GM12873 (cell line): ENCODE measurements around the gene MAP3K2.

Source experiments
- TF ChIP-seq, protein P1 (sequence below): IDR thresholded peaks from 2 replicates; pipeline ENCODE4 v1.5.1; 2012; ENCODE audit warnings: low read depth, mild to moderate bottlenecking, moderate library complexity, low read length, control low read depth; ENCODE audit not compliant: insufficient read depth; ENCODE audit errors: missing control alignments

The MAP3K2 gene

DNA sequence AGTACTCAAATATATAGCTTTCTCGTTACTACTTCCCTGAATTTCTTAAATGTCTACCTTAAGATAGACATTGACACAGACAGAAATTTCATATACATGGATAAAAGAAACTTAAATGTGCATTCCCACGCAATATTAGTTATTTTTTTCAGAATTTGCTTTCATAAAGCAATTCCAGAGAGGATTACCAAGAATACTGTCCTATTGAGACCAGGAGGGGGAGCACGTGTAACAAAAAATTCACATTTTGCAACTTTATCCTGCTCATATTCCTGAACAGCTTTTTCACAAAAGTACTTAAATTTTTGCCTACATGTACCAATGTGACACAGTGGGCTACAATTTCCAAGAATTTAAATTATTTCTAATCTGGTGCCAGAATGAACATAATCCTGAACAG lies 63.1 kb downstream of the MAP3K2 start:
- TF ChIP-seq, protein P1, sequence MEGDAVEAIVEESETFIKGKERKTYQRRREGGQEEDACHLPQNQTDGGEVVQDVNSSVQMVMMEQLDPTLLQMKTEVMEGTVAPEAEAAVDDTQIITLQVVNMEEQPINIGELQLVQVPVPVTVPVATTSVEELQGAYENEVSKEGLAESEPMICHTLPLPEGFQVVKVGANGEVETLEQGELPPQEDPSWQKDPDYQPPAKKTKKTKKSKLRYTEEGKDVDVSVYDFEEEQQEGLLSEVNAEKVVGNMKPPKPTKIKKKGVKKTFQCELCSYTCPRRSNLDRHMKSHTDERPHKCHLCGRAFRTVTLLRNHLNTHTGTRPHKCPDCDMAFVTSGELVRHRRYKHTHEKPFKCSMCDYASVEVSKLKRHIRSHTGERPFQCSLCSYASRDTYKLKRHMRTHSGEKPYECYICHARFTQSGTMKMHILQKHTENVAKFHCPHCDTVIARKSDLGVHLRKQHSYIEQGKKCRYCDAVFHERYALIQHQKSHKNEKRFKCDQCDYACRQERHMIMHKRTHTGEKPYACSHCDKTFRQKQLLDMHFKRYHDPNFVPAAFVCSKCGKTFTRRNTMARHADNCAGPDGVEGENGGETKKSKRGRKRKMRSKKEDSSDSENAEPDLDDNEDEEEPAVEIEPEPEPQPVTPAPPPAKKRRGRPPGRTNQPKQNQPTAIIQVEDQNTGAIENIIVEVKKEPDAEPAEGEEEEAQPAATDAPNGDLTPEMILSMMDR, result peak; percentile 44

DNA sequence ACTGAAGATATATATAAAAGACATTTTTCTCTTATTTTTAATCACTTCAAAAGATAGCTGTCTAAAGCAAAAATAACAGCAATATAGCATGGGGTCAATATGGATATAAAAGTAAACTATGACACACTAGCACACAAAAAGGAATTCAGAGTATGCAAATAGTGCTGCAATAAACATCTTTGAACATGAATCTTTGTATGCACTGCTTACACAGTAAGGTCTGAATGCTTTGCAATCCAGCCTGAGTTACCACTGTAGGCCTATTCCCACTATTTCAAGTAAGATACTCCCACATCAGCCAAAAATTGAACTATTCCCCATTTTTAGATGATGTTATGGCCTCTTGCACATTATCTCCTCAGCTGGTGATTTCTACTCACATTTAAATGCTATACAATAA lies 66.5 kb downstream of the MAP3K2 start:
- TF ChIP-seq, protein P1, result no peak

DNA sequence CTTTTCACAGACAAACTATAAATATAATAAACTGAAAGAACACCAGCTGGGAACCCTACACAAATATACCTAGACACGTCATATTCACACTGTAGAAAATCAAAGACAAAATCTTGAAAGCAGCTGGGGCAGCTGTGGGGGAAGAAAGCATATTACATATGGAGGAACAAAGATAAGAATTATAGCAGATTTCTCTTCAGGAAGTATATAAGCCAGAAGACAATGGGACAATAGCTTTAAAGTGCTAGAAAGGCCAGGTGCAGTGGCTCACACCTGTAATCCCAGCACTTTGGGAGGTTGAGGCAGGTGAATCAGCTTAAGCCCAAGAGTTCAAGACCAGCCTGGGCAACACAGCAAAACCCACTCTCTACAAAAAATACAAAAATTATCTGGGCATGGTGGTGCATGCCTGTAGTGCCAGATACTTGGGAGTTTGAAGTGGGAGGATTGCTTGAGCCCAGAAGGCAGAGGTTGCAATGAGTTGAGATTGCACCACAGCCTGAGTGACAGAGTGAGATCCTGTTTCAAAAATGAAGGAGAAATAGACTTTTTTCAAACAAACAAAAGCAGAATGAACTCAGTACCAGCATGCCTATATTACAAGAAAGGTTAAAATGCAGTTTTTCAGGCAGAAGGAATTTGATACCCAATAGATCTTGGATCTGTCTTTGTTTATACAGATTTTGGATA lies 67.0 kb downstream of the MAP3K2 start:
- TF ChIP-seq, protein P1, result no peak

DNA sequence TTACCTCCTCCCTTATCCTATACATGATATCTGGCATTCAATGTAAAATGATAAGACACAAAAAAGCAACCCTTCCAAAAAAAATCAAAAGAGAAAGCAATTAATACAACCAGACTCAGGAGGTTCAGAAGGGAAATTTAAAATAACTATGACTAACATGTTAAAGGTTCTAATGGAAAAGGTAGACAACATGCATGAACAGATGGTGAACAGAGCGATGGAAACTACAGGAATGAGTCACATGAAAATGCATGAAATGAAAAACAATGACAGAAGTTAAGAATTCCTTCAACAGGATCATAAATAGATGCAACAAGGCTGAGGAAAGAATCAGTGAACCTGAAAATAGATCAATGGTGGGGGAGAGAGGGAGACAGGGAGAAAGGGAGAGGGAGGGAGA lies 67.7 kb downstream of the MAP3K2 start:
- TF ChIP-seq, protein P1, result no peak

DNA sequence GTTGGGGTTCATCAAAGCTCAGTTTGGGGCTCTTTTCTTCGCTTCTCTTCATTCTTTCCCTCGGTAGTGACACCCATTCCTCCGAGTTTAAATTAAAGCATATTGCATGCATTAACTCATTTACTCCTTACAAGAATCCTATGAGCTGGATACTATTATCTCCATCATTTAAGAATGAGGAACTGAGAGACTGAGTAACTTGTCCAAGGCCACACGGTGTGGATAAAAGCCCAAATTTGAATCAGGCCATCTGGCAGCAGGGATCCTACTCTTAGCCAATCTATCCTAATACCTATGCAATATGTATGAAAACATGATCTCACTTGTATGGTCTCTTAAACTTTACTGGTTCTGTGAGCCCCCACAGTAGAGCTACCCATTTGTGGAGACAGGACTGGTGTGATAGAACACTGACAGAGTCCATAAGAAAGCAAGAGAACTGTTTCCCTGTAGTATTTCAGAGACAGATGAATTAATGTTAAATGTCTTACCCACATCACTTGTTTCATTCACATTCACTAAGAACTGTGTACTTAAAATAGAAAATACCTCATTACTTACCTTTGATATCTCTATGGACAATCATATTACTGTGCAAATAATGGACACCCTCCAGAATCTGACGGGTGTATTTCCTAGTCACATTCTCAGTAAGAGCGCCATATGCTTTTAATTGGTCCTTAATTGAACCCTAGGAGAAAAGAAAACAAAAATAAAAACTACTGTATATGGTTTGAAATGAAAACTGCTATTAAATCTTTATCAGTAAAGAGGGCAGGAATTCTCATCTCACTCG lies 73.4 kb downstream of the MAP3K2 start:
- TF ChIP-seq, protein P1, result no peak

DNA sequence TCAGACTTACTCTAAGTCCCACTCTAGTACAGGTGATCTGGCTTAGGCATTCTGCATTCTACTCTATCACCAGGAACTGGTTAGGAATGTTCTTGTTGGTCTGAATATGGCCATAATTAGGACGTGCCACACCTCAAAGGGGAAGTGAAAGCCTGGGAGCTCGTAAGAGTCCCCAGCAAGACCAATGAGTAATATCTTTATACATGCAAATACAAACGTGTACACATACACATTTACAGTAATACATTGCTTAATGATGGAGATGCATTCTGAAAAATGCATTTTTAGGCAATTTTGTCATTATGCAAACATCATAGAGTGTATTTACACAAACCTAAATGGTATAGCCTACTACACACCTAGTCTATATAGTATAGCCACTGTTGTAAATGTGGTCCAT lies 74.4 kb downstream of the MAP3K2 start:
- TF ChIP-seq, protein P1, result no peak

DNA sequence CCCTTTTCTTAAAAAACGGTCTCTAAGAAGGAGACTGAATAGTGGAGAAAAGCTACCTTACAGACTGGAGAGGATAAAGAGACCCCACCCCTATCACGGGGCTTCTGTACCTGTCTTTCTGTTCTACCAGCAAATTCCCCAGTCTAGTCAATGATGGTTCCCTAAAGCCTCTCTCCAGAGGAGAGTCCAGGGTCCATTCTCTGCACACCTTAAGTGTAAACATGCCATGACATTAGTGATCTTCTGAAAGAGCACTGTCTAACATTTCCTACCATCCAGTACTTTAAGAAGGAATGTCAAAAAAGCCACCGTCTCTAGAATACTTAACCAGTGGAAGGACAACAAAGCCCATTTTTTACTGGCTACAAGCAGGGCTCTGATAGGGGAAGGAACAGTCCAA lies 76.8 kb downstream of the MAP3K2 start:
- TF ChIP-seq, protein P1, result no peak
